ENCODE results near the gene TGM1.
"Not testable (repeated sequence)": the region's sequence is repeated elsewhere in the genome, so short reads cannot be mapped to it uniquely, and the experiment has no call there.

The TGM1 gene

GRCh38 chr14:24254630-24255392 is 8.2 kb downstream of the TGM1 start:
- DNase-seq (ENCODE audit: low read depth): no peak

GRCh38 chr14:24253936-24254335 is 9.0 kb downstream of the TGM1 start:
- no peak for DNase-seq (ENCODE audit: low read depth)

- DNase-seq (ENCODE audit: low read depth): no peak
Measured at GRCh38 chr14:24252289-24253124, 10.5 kb downstream of the TGM1 start.

GRCh38 chr14:24251880-24252288 is 11.1 kb downstream of the TGM1 start:
- no peak for DNase-seq (ENCODE audit: low read depth)

- no peak for DNase-seq (ENCODE audit: low read depth)
Measured at GRCh38 chr14:24250354-24250753, 12.6 kb downstream of the TGM1 start.

- DNase-seq (ENCODE audit: low read depth): no peak
Measured at GRCh38 chr14:24249230-24250021, 13.6 kb downstream of the TGM1 start.

- DNase-seq (ENCODE audit: low read depth): no peak
Measured at GRCh38 chr14:24247422-24247821, 15.6 kb downstream of the TGM1 start.

GRCh38 chr14:24246765-24247212 is 16.2 kb downstream of the TGM1 start:
- DNase-seq (ENCODE audit: low read depth): no peak

- DNase-seq (ENCODE audit: low read depth): not testable (repeated sequence)
Measured at GRCh38 chr14:24245350-24245749, 17.6 kb downstream of the TGM1 start.

- DNase-seq (ENCODE audit: low read depth): no peak
Measured at GRCh38 chr14:24243336-24243836, 19.6 kb downstream of the TGM1 start.

GRCh38 chr14:24241829-24242443 is 21.0 kb downstream of the TGM1 start:
- DNase-seq (ENCODE audit: low read depth): no peak

GRCh38 chr14:24240110-24240918 is 22.7 kb downstream of the TGM1 start:
- no peak for DNase-seq (ENCODE audit: low read depth)

GRCh38 chr14:24238527-24239037 is 24.4 kb downstream of the TGM1 start:
- DNase-seq (ENCODE audit: low read depth): no peak

- no peak for DNase-seq (ENCODE audit: low read depth)
Measured at GRCh38 chr14:24238123-24238522, 24.9 kb downstream of the TGM1 start.

GRCh38 chr14:24237463-24237955 is 25.5 kb downstream of the TGM1 start:
- DNase-seq (ENCODE audit: low read depth): no peak

- no peak for DNase-seq (ENCODE audit: low read depth)
Measured at GRCh38 chr14:24236689-24237462, 26.1 kb downstream of the TGM1 start.

- no peak for DNase-seq (ENCODE audit: low read depth)
Measured at GRCh38 chr14:24235804-24236688, 26.9 kb downstream of the TGM1 start.

Data from CMK (cell line).